Naive B cell (primary cell): Measurements from ENCODE around the gene OR5B21. TPM values are rescaled to one million over a fixed set of nuclear protein-coding genes. Genes with fewer than 3 reads are reported as not detected.

ENCODE experiments used
- ATAC-seq, 2 donors: fragments of 150-1000 bp; cut with Tn5 transposase; 2 replicates each; pipeline ENCODE4 v1.10.0; 2021; ENCODE audit warnings: low read depth in 2 of 2, mild to moderate bottlenecking in 2 of 2, moderate library complexity in 2 of 2
- DNase-seq: peaks from one replicate; pipeline ENCODE4 v3.0.0; 2022
- H3K27ac Mint-ChIP-seq, 6 donors: one replicate each; pipeline ENCODE4 v1.8.0; 2020 to 2022; ENCODE audit warnings: mild to moderate bottlenecking in 6 of 6, mixed read lengths in 6 of 6, moderate library complexity in 5 of 6, inconsistent platforms in 2 of 6
- H3K27me3 Mint-ChIP-seq, 3 donors: one replicate each; pipeline ENCODE4 v1.8.0; 2021 to 2022; ENCODE audit warnings: mixed read lengths in 3 of 3, mild to moderate bottlenecking in 1 of 3
- H3K36me3 Mint-ChIP-seq, 2 donors: one replicate each; pipeline ENCODE4 v1.8.0; 2020 to 2022; ENCODE audit warnings: mixed read lengths in 2 of 2, inconsistent platforms in 1 of 2, mild to moderate bottlenecking in 1 of 2
- H3K4me1 Mint-ChIP-seq, 3 donors: one replicate each; pipeline ENCODE4 v1.8.0; 2020 to 2022; ENCODE audit warnings: mixed read lengths in 3 of 3, inconsistent platforms in 1 of 3, mild to moderate bottlenecking in 1 of 3, moderate library complexity in 1 of 3
- H3K4me3 Mint-ChIP-seq, 8 donors: one replicate each; pipeline ENCODE4 v1.8.0; 2020 to 2022; ENCODE audit warnings: mild to moderate bottlenecking in 8 of 8, mixed read lengths in 8 of 8, moderate library complexity in 8 of 8, inconsistent platforms in 2 of 8
- H3K9me3 Mint-ChIP-seq, 7 donors: one replicate each; pipeline ENCODE4 v1.8.0; 2020 to 2022; ENCODE audit warnings: mixed read lengths in 7 of 7, mild to moderate bottlenecking in 5 of 7, inconsistent platforms in 2 of 7, moderate library complexity in 1 of 7
- polyA plus RNA-seq, 6 donors: library from polyadenylated mRNA; unstranded; fragments of 300-500 nt; fragmentation: Illumina TruSeq; gene quantifications; one replicate each; pipeline ENCODE4 v1.2.3, GENCODE V29; 2021; ENCODE audit warnings: low read depth in 6 of 6

Gene OR5B21
- not detected for polyA plus RNA-seq

GRCh38 chr11:58508005-58508404 lies at the start of gene OR5B21:
Gene OR5B21 (minus strand): TSS chr11:58508105. CDS start chr11:58508105, 0 bp downstream.
- ATAC-seq (no peak), DNase-seq (no peak)
- Mint-ChIP-seq H3K27ac (peak within 1 kb of the TSS in 3 of 6 donors; percentile 10 to 78 (median 67)), H3K9me3 (peaks cover 0 to 4% (median 0%) of the 10 kb centered on the region in 7 donors), H3K36me3 (no peaks in the 10 kb centered on the region), H3K4me3 (peak within 1 kb of the TSS in 2 of 8 donors; percentile 7 to 21), H3K27me3 (peaks cover 0 to 4% (median 1%) of the 10 kb centered on the region in 3 donors), H3K4me1 (peaks cover 11 to 16% (median 13%) of the 10 kb centered on the region in 3 donors)

DNA sequence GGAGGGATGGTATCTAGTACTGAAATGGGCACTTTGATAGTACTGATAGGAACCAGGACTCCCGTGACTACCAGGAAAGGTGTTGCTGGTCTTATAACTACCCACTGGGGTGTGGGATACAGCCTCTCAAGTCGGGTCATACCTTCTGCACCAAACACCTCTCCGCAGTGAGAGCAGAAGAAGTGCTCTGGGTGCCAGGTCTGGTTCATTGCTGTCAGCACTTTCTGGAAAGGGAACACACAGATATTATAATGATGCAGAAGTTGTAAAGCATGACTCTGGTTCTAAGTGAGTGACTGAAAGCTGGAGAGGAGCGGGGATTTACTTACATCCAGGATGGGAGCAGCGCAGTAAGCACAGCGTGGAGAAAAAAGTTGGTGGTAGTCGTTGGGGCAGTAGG lies 41.7 kb upstream of the OR5B21 start:
- H3K4me1 Mint-ChIP-seq, result peaks cover 0 to 7% (median 4%) of the 10 kb centered on the region in 3 donors
- H3K9me3 Mint-ChIP-seq, result peaks cover 0 to 9% (median 3%) of the 10 kb centered on the region in 7 donors
- peaks cover 58 to 76% of the 10 kb centered on the region in 2 donors for H3K36me3 Mint-ChIP-seq
- ATAC-seq (no peak), DNase-seq (no peak)
- no peak overlapping the region for H3K4me3 Mint-ChIP-seq
- H3K27me3 Mint-ChIP-seq, result no peaks in the 10 kb centered on the region
- H3K27ac Mint-ChIP-seq, result no peak overlapping the region

GRCh38 chr11:58546841-58547240 lies 38.9 kb upstream of the OR5B21 start:
- DNase-seq (no peak), ATAC-seq (no peak)
- Mint-ChIP-seq H3K9me3 (peaks cover 0 to 9% (median 3%) of the 10 kb centered on the region in 7 donors), H3K4me3 (no peak overlapping the region), H3K27me3 (no peaks in the 10 kb centered on the region), H3K4me1 (peaks cover 0 to 4% (median 3%) of the 10 kb centered on the region in 3 donors), H3K36me3 (peaks cover 41 to 56% of the 10 kb centered on the region in 2 donors), H3K27ac (peak overlapping the region in 3 of 6 donors; percentile 28 to 77 (median 41))

DNA sequence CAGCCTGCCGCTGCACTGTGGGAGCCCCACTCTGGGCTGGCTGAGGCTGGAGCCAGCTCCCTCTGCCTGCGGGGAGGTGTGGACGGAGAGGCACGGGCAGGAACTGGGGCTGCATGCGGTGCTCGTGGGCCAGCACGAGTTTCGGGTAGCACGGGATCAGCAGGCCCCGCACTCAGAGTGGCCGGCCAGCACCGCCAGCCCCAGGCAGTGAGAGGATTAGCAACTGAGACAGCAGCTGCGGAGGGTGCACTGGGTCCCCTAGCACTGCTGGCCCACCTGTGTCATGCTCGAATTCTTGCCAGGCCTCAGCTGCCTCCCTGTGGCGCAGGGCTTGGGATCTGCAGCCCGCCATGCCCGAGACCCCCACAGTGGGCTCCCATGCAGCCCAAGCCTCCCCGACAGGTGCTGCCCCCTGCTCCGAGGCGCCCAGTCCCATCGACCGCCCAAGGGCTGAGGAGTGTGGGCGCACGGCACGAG lies 24.0 kb upstream of the OR5B21 start:
- peaks cover 22 to 42% (median 40%) of the 10 kb centered on the region in 3 donors for H3K4me1 Mint-ChIP-seq
- no peak for DNase-seq
- H3K27ac Mint-ChIP-seq, result no peak overlapping the region
- H3K27me3 Mint-ChIP-seq, result no peaks in the 10 kb centered on the region
- no peaks in the 10 kb centered on the region for H3K9me3 Mint-ChIP-seq
- no peak for ATAC-seq
- H3K36me3 Mint-ChIP-seq, result peaks cover 15 to 31% of the 10 kb centered on the region in 2 donors
- no peak overlapping the region for H3K4me3 Mint-ChIP-seq

DNA sequence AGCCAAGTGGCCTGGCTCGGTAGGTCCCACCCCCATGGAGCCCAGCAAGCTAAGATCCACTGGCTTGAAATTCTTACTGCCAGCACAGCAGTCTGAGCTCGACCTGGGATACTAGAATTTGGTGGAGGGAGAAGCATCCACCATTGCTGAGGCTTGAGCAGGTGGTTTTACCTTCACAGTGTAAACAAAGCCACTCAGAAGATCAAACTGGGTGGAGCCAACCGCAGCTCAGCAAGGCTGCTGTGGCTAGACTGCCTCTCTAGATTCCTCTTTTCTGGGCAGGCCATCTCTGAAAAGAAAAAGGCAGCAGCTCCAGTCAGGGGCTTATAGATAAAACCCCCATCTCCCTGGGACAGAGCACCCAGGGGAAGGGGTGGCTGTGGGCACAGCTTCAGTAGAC lies 22.3 kb upstream of the OR5B21 start:
- no peaks in the 10 kb centered on the region for H3K9me3 Mint-ChIP-seq
- peak overlapping the region in 2 of 6 donors; percentile 39 to 61 for H3K27ac Mint-ChIP-seq
- peaks cover 20 to 28% of the 10 kb centered on the region in 2 donors for H3K36me3 Mint-ChIP-seq
- peak overlapping the region in 1 of 8 donors; percentile 69 for H3K4me3 Mint-ChIP-seq
- peaks cover 22 to 39% (median 36%) of the 10 kb centered on the region in 3 donors for H3K4me1 Mint-ChIP-seq
- H3K27me3 Mint-ChIP-seq, result no peaks in the 10 kb centered on the region
- ATAC-seq, result no peak
- no peak for DNase-seq

DNA sequence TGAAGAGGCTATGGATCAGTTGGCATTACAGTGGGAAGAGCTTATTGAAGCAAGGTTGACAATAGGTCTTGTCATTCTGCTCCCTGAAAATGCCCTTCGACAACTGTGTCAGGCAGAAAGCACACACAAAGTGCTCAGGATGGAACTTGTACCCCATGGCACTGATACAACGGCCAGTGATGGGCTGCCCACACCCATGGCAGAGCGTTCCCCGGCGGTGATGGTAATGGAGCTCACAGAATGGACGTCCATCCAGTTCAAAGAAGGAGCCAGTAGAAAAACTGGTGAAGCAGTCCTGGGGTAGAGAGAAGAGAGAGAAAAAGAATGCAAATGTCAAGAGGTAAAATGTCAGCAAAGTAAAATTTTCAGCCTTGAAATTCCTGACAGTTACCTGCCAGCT lies 19.5 kb upstream of the OR5B21 start:
- Mint-ChIP-seq H3K4me1 (peaks cover 22 to 47% (median 30%) of the 10 kb centered on the region in 3 donors), H3K27ac (peak overlapping the region in 4 of 6 donors; percentile 15 to 97 (median 86)), H3K9me3 (no peaks in the 10 kb centered on the region), H3K4me3 (no peak overlapping the region), H3K27me3 (no peaks in the 10 kb centered on the region), H3K36me3 (peaks cover 12 to 21% of the 10 kb centered on the region in 2 donors)
- ATAC-seq (no peak), DNase-seq (no peak)

DNA sequence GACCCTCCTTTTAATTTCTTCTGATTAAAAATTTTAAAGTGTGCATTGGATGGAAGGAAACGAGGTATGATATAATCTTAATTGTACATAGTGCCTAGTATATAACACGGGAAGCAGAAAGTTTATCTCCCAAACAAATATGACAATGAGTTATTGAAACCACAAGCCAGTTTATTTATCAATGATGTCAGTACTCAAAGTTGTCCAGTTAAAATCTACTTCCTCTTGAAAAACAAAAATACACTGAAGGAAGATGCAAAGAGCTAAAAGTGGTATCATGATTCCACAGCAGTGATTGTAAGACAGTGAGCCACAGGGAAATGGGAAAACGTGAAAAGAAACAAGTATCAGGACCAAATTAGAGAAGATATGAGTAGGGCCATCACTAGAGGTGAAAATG lies 18.8 kb upstream of the OR5B21 start:
- Mint-ChIP-seq H3K27ac (peak overlapping the region; percentile 74 to 98 (median 94)), H3K4me1 (peaks cover 22 to 47% (median 30%) of the 10 kb centered on the region in 3 donors), H3K4me3 (peak overlapping the region in 1 of 8 donors; percentile 13), H3K36me3 (peaks cover 12 to 21% of the 10 kb centered on the region in 2 donors), H3K9me3 (no peaks in the 10 kb centered on the region), H3K27me3 (no peaks in the 10 kb centered on the region)
- ATAC-seq, result no peak
- DNase-seq, result no peak

- DNase-seq (peak; percentile 78), ATAC-seq (peak; percentile 90 to 92)
- Mint-ChIP-seq H3K4me1 (peaks cover 18 to 39% (median 24%) of the 10 kb centered on the region in 3 donors), H3K27ac (peak overlapping the region; percentile 97 to 98 (median 97)), H3K4me3 (peak overlapping the region; percentile 61 to 89 (median 78)), H3K36me3 (peaks cover 12% of the 10 kb centered on the region in 2 donors), H3K9me3 (no peaks in the 10 kb centered on the region), H3K27me3 (no peaks in the 10 kb centered on the region)
Observed at GRCh38 chr11:58525037-58525614, 17.2 kb upstream of the OR5B21 start.

GRCh38 chr11:58524232-58525036 lies 16.5 kb upstream of the OR5B21 start:
- Mint-ChIP-seq H3K4me3 (peak overlapping the region; percentile 61 to 89 (median 78)), H3K36me3 (peaks cover 12% of the 10 kb centered on the region in 2 donors), H3K4me1 (peaks cover 18 to 36% (median 24%) of the 10 kb centered on the region in 3 donors), H3K9me3 (no peaks in the 10 kb centered on the region), H3K27me3 (no peaks in the 10 kb centered on the region), H3K27ac (peak overlapping the region; percentile 97 to 98 (median 97))
- DNase-seq (peak; percentile 13), ATAC-seq (peak; percentile 16 to 22)

- no peaks in the 10 kb centered on the region for H3K9me3 Mint-ChIP-seq
- peaks cover 0 to 4% (median 0%) of the 10 kb centered on the region in 3 donors for H3K4me1 Mint-ChIP-seq
- no peak overlapping the region for H3K27ac Mint-ChIP-seq
- H3K4me3 Mint-ChIP-seq, result no peak overlapping the region
- no peaks in the 10 kb centered on the region for H3K36me3 Mint-ChIP-seq
- no peak for DNase-seq
- H3K27me3 Mint-ChIP-seq, result peaks cover 0 to 12% (median 10%) of the 10 kb centered on the region in 3 donors
- no peak for ATAC-seq
Observed at GRCh38 chr11:58513747-58514367, 6.0 kb upstream of the OR5B21 start.

DNA sequence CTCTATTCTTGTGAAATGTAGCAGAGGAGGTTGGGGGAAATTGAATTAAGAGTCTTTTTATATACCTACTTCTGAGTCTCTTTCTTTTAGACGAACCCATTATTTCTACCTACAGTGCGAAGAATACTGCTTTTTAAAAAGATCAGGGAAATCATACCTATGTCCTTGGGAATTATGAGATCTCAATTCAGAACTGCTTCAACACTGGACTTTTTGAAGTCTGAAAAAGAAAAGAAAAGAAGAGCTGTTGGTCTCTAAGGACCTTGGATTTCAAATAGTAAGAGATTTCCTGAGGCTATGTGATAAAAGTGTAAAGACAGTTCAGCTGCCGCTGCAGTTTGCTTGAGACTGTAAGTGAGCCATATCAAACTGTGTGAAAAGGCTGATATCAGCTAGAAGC lies 3.7 kb upstream of the OR5B21 start:
- H3K36me3 Mint-ChIP-seq, result no peaks in the 10 kb centered on the region
- peak overlapping the region in 1 of 6 donors; percentile 21 for H3K27ac Mint-ChIP-seq
- H3K4me3 Mint-ChIP-seq, result no peak overlapping the region
- peaks cover 0 to 4% (median 0%) of the 10 kb centered on the region in 7 donors for H3K9me3 Mint-ChIP-seq
- H3K27me3 Mint-ChIP-seq, result peaks cover 0 to 12% (median 10%) of the 10 kb centered on the region in 3 donors
- DNase-seq, result no peak
- H3K4me1 Mint-ChIP-seq, result peaks cover 8 to 10% (median 9%) of the 10 kb centered on the region in 3 donors
- ATAC-seq, result no peak

- no peak overlapping the region for H3K27ac Mint-ChIP-seq
- H3K9me3 Mint-ChIP-seq, result peaks cover 0 to 4% (median 0%) of the 10 kb centered on the region in 7 donors
- no peaks in the 10 kb centered on the region for H3K36me3 Mint-ChIP-seq
- no peak overlapping the region for H3K4me3 Mint-ChIP-seq
- ATAC-seq (no peak), DNase-seq (no peak)
- peaks cover 8 to 13% (median 12%) of the 10 kb centered on the region in 3 donors for H3K4me1 Mint-ChIP-seq
- peaks cover 0 to 12% (median 10%) of the 10 kb centered on the region in 3 donors for H3K27me3 Mint-ChIP-seq
Observed at GRCh38 chr11:58509748-58510147, 1.8 kb upstream of the OR5B21 start.

- ATAC-seq (no peak), DNase-seq (no peak)
- H3K4me3 Mint-ChIP-seq, result no peak overlapping the region
- peaks cover 0 to 9% (median 6%) of the 10 kb centered on the region in 3 donors for H3K27me3 Mint-ChIP-seq
- peaks cover 8 to 13% (median 12%) of the 10 kb centered on the region in 3 donors for H3K4me1 Mint-ChIP-seq
- H3K27ac Mint-ChIP-seq, result peak overlapping the region in 2 of 6 donors; percentile 67 to 78
- no peaks in the 10 kb centered on the region for H3K36me3 Mint-ChIP-seq
- H3K9me3 Mint-ChIP-seq, result peaks cover 0 to 4% (median 0%) of the 10 kb centered on the region in 7 donors
Observed at GRCh38 chr11:58508814-58509213, 909 bp upstream of the OR5B21 start.
